Ascending aorta (tissue), 2 donors: ENCODE measurements around the gene YOD1. TPM values are rescaled to one million over a fixed set of nuclear protein-coding genes. Genes with fewer than 3 reads are reported as not detected.

Experiments
- DNase-seq, 2 donors: peaks; one replicate each; pipeline ENCODE4 v3.0.0-alpha.2; 2019; ENCODE audit warnings: low spot score in 2 of 2
- H3K27ac ChIP-seq, 2 donors: fragments of 200-600 bp; sonication (generic); one replicate each; pipeline ENCODE4 v1.5.1; 2016 to 2017; ENCODE audit warnings: mild to moderate bottlenecking in 1 of 2
- H3K27me3 ChIP-seq: fragments of 200-600 bp; sonication (generic); one replicate; pipeline ENCODE4 v1.5.1; 2017
- H3K36me3 ChIP-seq, 2 donors: fragments of 200-600 bp; sonication (generic); one replicate each; pipeline ENCODE4 v1.5.1; 2016
- H3K4me1 ChIP-seq, 2 donors: fragments of 200-600 bp; sonication (generic); one replicate each; pipeline ENCODE4 v1.5.1; 2016 to 2017; ENCODE audit warnings: mild to moderate bottlenecking in 1 of 2
- H3K4me3 ChIP-seq, 2 donors: fragments of 200-600 bp; sonication (generic); one replicate each; pipeline ENCODE4 v1.5.1; 2016 to 2017; ENCODE audit warnings: mild to moderate bottlenecking in 1 of 2
- H3K9me3 ChIP-seq, 2 donors: fragments of 200-600 bp; sonication (generic); one replicate each; pipeline ENCODE4 v1.5.1; 2016
- CTCF ChIP-seq, 3 experiments: fragments of 200-600 bp in 2 of 3; fragments of 450-650 bp in 1 of 3; sonication (generic) in 2 of 3; IDR thresholded peaks; one replicate each; pipeline ENCODE4 v1.5.1; 2016 to 2019; ENCODE audit warnings: antibody characterized with exemption in 3 of 3, mild to moderate bottlenecking in 1 of 3, moderate library complexity in 1 of 3
- intact Hi-C: fragments of 100-400 bp; cut with DNase I; formaldehyde crosslinking; loops from one replicate; pipeline ENCODE4 v1.15.1; 2023
- total RNA-seq: library from RNA; depleted of rRNA; stranded (reverse); fragments of >200 nt; gene quantifications from one replicate; pipeline ENCODE4 v1.1.0, GENCODE V29; 2016

Gene YOD1
- total RNA-seq, 1 donor from 2014 or later, result 4.0 TPM

- no peak for DNase-seq
- no peak for TF ChIP-seq CTCF (IDR thresholded peaks at IDR 0.05)
- no peaks in the 10 kb centered on the region for H3K27me3 ChIP-seq
- intact Hi-C loops, result no loop called here
- H3K4me1 ChIP-seq, result peaks cover 0 to 6% of the 10 kb centered on the region in 2 donors
- no peaks in the 10 kb centered on the region for H3K36me3 ChIP-seq
- no peak overlapping the region for H3K27ac ChIP-seq
- no peak overlapping the region for H3K4me3 ChIP-seq
- H3K9me3 ChIP-seq, result no peaks in the 10 kb centered on the region
These were observed 30.8 kb upstream of the YOD1 start for GRCh38 chr1:207081806-207082205.

GRCh38 chr1:207081088-207081487 lies 30.1 kb upstream of the YOD1 start:
- H3K9me3 ChIP-seq, result no peaks in the 10 kb centered on the region
- no peak overlapping the region for H3K27ac ChIP-seq
- no peak for TF ChIP-seq CTCF (IDR thresholded peaks at IDR 0.05)
- peaks cover 0 to 6% of the 10 kb centered on the region in 2 donors for H3K4me1 ChIP-seq
- no peaks in the 10 kb centered on the region for H3K27me3 ChIP-seq
- H3K36me3 ChIP-seq, result no peaks in the 10 kb centered on the region
- no peak overlapping the region for H3K4me3 ChIP-seq
- no peak for DNase-seq
- intact Hi-C loops, result no loop called here

GRCh38 chr1:207079706-207080241 lies 28.8 kb upstream of the YOD1 start:
- H3K4me3 ChIP-seq, result no peak overlapping the region
- intact Hi-C loops, result no loop called here
- no peak overlapping the region for H3K27ac ChIP-seq
- peaks cover 0 to 6% of the 10 kb centered on the region in 2 donors for H3K4me1 ChIP-seq
- H3K36me3 ChIP-seq, result peaks cover 0 to 3% of the 10 kb centered on the region in 2 donors
- TF ChIP-seq CTCF (IDR thresholded peaks at IDR 0.05), result no peak
- H3K9me3 ChIP-seq, result no peaks in the 10 kb centered on the region
- H3K27me3 ChIP-seq, result no peaks in the 10 kb centered on the region
- no peak for DNase-seq

GRCh38 chr1:207078578-207079132 lies 27.6 kb upstream of the YOD1 start:
- Histone ChIP-seq H3K27ac (no peak overlapping the region), H3K27me3 (no peaks in the 10 kb centered on the region)
- intact Hi-C loops, result no loop called here

GRCh38 chr1:207077470-207078377 lies 26.7 kb upstream of the YOD1 start:
- H3K36me3 ChIP-seq, result peaks cover 0 to 3% of the 10 kb centered on the region in 2 donors
- DNase-seq, result peak in 1 of 2 donors; percentile 81
- intact Hi-C loops, result loop anchor here (1.0 kb wide), 2 partner anchors 23 to 27 kb away; no protein-coding TSS in a partner anchor

More at GRCh38 chr1:207078578-207079132, 27.6 kb upstream of the YOD1 start:
- peaks cover 0 to 3% of the 10 kb centered on the region in 2 donors for H3K36me3 ChIP-seq
- no peak for TF ChIP-seq CTCF (IDR thresholded peaks at IDR 0.05)
- no peaks in the 10 kb centered on the region for H3K9me3 ChIP-seq
- H3K4me1 ChIP-seq, result peaks cover 0 to 6% of the 10 kb centered on the region in 2 donors
- no peak for DNase-seq
- H3K4me3 ChIP-seq, result no peak overlapping the region

More at GRCh38 chr1:207077470-207078377, 26.7 kb upstream of the YOD1 start:
- Histone ChIP-seq H3K9me3 (no peaks in the 10 kb centered on the region), H3K27me3 (no peaks in the 10 kb centered on the region), H3K27ac (no peak overlapping the region), H3K4me1 (peaks cover 0 to 6% of the 10 kb centered on the region in 2 donors), H3K4me3 (no peak overlapping the region)
- peak; percentile 78 to 87 (median 80) for TF ChIP-seq CTCF (IDR thresholded peaks at IDR 0.05)
